Tibial artery (tissue), 4 donors: ENCODE measurements around the gene WDR54.
"Not testable (repeated sequence)": the region's sequence is repeated elsewhere in the genome, so short reads cannot be mapped to it uniquely, and the experiment has no call there.

Experiments used
- DNase-seq, 2 donors: peaks; one replicate each; pipeline ENCODE4 v3.0.0-alpha.2; 2019
- H3K27ac ChIP-seq, 2 donors: fragments of 200-600 bp; sonication (generic) in 1 of 2; 1 replicate in 1 of 2; 2 replicates in 1 of 2; pipeline ENCODE4 v1.5.1; 2018 to 2019; ENCODE audit warnings: mild to moderate bottlenecking in 1 of 2
- H3K27me3 ChIP-seq, 2 donors: fragments of 200-600 bp; sonication (generic) in 1 of 2; one replicate each; pipeline versions ENCODE4 v1.5.1 to v1.6.0; 2016 to 2019
- H3K36me3 ChIP-seq, 3 donors: fragments of 200-600 bp; sonication (generic) in 2 of 3; one replicate each; pipeline ENCODE4 v1.5.1; 2016 to 2019; ENCODE audit warnings: mild to moderate bottlenecking in 2 of 3
- H3K4me1 ChIP-seq, 4 donors: fragments of 200-600 bp; sonication (generic) in 2 of 4; 1 replicate in 3 of 4; 2 replicates in 1 of 4; pipeline ENCODE4 v1.5.1; 2016 to 2019
- H3K4me3 ChIP-seq, 2 donors: fragments of 200-600 bp; sonication (generic) in 1 of 2; 1 replicate in 1 of 2; 2 replicates in 1 of 2; pipeline ENCODE4 v1.5.1; 2018 to 2019; ENCODE audit warnings: mild to moderate bottlenecking in 2 of 2
- H3K9me3 ChIP-seq, 3 donors: fragments of 200-600 bp; sonication (generic) in 1 of 3; one replicate each; pipeline ENCODE4 v1.5.1; 2016 to 2019
- CTCF ChIP-seq, 2 experiments: fragments of 200-600 bp in 1 of 2; fragments of 450-650 bp in 1 of 2; IDR thresholded peaks; one replicate each; pipeline ENCODE4 v1.5.1; 2017 to 2019; ENCODE audit warnings: antibody characterized with exemption in 2 of 2, mild to moderate bottlenecking in 1 of 2, moderate library complexity in 1 of 2
- intact Hi-C: fragments of 100-400 bp; cut with DNase I; formaldehyde crosslinking; loops from one replicate; pipeline ENCODE4 v1.15.0; 2023; ENCODE audit warnings: low total_unique reads

Gene WDR54

GRCh38 chr2:74462054-74462785 lies 40.7 kb downstream of the WDR54 start:
- H3K27ac ChIP-seq, result no peak overlapping the region
- H3K9me3 ChIP-seq, result no peaks in the 10 kb centered on the region
- intact Hi-C loops, result no loop called here
- no peak for TF ChIP-seq CTCF (IDR thresholded peaks at IDR 0.05)
- DNase-seq, result no peak
- H3K27me3 ChIP-seq, result no peaks in the 10 kb centered on the region
- H3K36me3 ChIP-seq, result peaks cover 0 to 27% (median 10%) of the 10 kb centered on the region in 3 donors
- H3K4me3 ChIP-seq, result no peak overlapping the region
- peaks cover 0 to 33% (median 28%) of the 10 kb centered on the region in 4 donors for H3K4me1 ChIP-seq

GRCh38 chr2:74462786-74463105 lies 41.2 kb downstream of the WDR54 start:
- no peak for TF ChIP-seq CTCF (IDR thresholded peaks at IDR 0.05)
- Histone ChIP-seq H3K27me3 (no peaks in the 10 kb centered on the region), H3K36me3 (peaks cover 0 to 27% (median 10%) of the 10 kb centered on the region in 3 donors), H3K9me3 (no peaks in the 10 kb centered on the region), H3K4me3 (no peak overlapping the region), H3K4me1 (peaks cover 0 to 32% (median 27%) of the 10 kb centered on the region in 4 donors), H3K27ac (no peak overlapping the region)
- DNase-seq, result no peak
- intact Hi-C loops, result no loop called here

- H3K4me1 ChIP-seq, result peaks cover 0 to 23% (median 18%) of the 10 kb centered on the region in 4 donors
- no peaks in the 10 kb centered on the region for H3K9me3 ChIP-seq
- intact Hi-C loops, result no loop called here
- TF ChIP-seq CTCF (IDR thresholded peaks at IDR 0.05), result no peak
- peak overlapping the region; percentile 63 to 79 for H3K4me3 ChIP-seq
- peak overlapping the region; percentile 81 to 88 for H3K27ac ChIP-seq
- H3K36me3 ChIP-seq, result peaks cover 0 to 27% (median 10%) of the 10 kb centered on the region in 3 donors
- H3K27me3 ChIP-seq, result no peaks in the 10 kb centered on the region
- no peak for DNase-seq
Observed at GRCh38 chr2:74464406-74464805, 42.9 kb downstream of the WDR54 start.

DNA sequence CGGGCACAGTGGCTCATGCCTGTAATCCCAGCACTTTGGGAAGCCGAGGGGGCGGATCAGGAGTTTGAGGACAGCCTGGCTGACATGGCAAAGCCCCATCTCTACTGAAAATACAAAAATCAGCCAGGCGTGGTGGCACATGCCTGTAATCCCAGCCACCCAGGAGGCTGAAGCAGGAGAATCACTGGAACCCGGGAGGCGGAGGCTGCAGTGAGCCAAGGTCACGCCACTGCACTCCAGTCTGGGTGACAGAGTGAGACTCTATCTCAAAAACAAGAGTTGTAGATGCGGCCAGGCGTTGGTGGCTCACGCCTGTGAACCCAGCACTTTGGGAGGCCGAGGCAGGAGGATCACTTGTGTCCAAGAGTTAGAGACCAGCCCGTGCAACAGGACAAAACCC lies 49.2 kb downstream of the WDR54 start:
- H3K4me1 ChIP-seq, result peaks cover 0 to 32% (median 20%) of the 10 kb centered on the region in 4 donors
- H3K27ac ChIP-seq, H3K27me3 ChIP-seq, H3K9me3 ChIP-seq, intact Hi-C loops, H3K4me3 ChIP-seq, DNase-seq: not testable (repeated sequence)
- H3K36me3 ChIP-seq, result peaks cover 13 to 22% (median 15%) of the 10 kb centered on the region in 3 donors

DNA sequence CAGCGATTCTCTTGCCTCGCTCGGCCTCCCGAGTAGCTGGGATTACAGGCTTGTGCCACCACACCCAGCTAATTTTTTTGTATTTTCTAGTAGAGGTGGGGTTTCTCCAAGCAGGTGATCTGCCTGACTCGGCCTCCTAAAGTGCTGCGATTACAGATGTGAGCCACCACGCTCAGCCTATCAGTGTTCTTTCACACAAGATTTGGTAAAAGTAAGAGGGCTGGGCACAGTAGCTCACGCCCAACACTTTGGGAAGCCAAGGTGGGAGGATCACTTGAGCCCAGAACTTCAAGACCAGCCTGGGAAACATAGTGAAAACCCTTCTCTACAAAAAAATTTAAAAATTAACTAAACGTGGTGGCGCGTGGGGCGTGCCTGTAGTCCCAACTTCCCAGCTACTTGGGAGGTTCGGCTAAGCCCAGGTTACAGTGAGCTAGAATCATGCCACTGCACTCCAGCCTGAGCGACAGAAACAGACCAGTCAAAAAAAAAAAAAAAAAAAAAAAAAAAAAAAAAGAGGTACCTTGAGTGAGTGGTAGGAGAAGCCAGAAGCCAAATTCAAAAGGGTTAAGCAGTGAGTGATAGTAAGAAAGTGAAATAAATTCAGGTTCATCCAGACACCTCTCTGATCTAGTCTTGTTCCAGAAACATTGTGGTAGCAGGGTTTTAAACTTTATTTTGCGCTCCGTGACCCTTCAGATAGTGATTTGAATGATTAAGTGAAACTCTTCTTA lies 50.0 kb downstream of the WDR54 start:
- intact Hi-C loops, result no loop called here
- TF ChIP-seq CTCF (IDR thresholded peaks at IDR 0.05), result no peak
- Histone ChIP-seq H3K9me3 (no peaks in the 10 kb centered on the region), H3K4me3 (peak overlapping the region; percentile 61 to 69), H3K36me3 (peaks cover 13 to 29% (median 15%) of the 10 kb centered on the region in 3 donors), H3K4me1 (peaks cover 0 to 25% (median 13%) of the 10 kb centered on the region in 4 donors), H3K27ac (peak overlapping the region; percentile 78 to 85), H3K27me3 (no peaks in the 10 kb centered on the region)
- no peak for DNase-seq
